A204.1 (cell line): ENCODE measurements around the gene HSPB2.
"Not testable (repeated sequence)": the region's sequence is repeated elsewhere in the genome, so short reads cannot be mapped to it uniquely, and the experiment has no call there.

Source experiments
- FAIRE-seq: peaks from 2 replicates; lab custom pipeline; 2012; peaks lifted over from hg19 to GRCh38; lab: Jason Lieb, UNC

Gene HSPB2, protein sequence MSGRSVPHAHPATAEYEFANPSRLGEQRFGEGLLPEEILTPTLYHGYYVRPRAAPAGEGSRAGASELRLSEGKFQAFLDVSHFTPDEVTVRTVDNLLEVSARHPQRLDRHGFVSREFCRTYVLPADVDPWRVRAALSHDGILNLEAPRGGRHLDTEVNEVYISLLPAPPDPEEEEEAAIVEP

DNA sequence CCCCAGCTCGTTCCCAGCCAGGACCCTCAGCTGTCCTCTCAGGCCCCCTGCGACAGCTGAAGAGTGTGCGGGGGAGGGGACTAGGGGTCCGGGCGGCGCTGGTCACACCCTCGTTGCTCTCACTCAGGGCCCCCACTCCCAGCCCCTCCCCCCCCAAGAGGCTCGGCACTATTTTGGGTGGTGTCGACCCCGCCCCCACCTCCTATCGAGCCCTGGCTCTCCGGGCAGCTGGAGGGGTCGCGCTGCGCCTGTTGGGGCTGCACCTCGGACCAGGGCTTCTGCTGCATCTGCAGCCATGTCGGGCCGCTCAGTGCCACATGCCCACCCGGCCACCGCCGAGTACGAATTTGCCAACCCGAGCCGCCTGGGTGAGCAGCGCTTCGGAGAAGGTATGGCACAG is at the start of gene HSPB2:
HSPB2 (plus strand) TSS at position 200 of the 400 bp plus-strand sequence; CDS start at position 296, 96 bp downstream.
- no peak for FAIRE-seq

GRCh38 chr11:111870113-111870512 is 42.4 kb upstream of the HSPB2 start:
- no peak for FAIRE-seq

DNA sequence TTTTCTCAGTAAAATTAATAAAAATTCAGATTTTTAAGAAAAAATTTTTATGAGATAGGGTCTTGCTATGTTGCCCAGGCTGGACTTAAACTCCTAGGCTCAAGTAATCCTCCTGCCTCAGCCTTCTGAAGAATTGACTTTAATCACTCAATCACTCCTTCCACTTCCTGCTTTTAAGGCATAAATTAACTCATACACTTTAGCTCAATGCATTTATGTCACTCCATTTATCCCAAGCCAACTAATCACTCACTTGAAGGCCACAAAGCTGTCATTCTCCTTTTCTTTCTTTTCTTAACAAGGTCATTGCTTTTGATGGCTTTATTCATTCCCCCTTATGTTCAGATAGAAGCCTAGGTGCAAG is 42.0 kb upstream of the HSPB2 start:
- no peak for FAIRE-seq

- peak; percentile 29 for FAIRE-seq
Observed at GRCh38 chr11:111870886-111871692, 41.4 kb upstream of the HSPB2 start, which contains the start of gene ALG9. ALG9 (minus strand) TSS chr11:111871581; CDS start chr11:111871482, 99 bp downstream.

GRCh38 chr11:111871693-111872161 is 40.8 kb upstream of the HSPB2 start:
- FAIRE-seq = no peak

GRCh38 chr11:111878385-111878848 is 34.1 kb upstream of the HSPB2 start:
- FAIRE-seq = no peak

GRCh38 chr11:111878849-111879636 is 33.5 kb upstream of the HSPB2 start, which contains the start of the genes CFAP68 and FDXACB1:
CFAP68 (plus strand) TSS chr11:111879541; CDS start chr11:111879561, 20 bp downstream.
FDXACB1 (minus strand) TSS chr11:111879165; CDS start chr11:111879132, 33 bp downstream.
- FAIRE-seq = peak; percentile 91

- no peak for FAIRE-seq
Observed at GRCh38 chr11:111879637-111879960, 32.9 kb upstream of the HSPB2 start.

DNA sequence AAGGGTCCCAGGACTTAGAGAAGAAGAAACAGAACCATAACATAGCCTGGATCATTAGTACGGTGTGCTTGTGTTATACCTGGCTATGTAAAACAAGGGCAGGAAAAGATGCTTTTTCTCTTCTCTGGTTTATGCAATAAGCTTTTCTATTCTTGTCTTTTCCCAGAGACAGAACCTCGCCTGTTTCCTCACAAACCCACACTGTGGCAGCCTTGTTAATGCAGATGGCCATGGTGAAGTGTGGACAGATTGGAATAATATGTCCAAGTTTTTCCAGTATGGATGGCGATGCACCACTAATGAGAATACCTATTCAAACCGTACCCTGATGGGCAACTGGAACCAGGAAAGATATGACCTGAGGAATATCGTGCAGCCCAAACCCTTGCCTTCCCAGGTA is 30.3 kb upstream of the HSPB2 start:
- no peak for FAIRE-seq

DNA sequence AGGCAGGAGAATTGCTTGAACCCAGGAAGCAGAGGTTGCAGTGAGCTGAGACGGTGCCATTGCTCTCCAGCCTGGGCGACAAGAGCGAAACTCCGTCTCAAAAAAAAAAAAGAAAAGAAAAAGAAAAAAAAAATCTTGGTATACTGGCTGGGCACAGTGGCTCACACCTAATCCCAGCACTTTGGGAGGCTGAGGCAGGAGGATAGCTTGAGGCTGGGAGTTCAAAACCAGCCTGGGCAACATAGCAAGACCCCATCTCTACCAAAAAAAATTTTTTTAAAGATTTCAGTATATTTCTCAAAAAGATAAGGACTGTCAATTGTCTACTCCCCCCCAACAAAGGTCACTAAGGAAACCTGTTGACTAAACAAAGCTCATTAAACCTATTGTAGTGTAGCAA is 27.5 kb upstream of the HSPB2 start:
- FAIRE-seq = not testable (repeated sequence)

GRCh38 chr11:111886032-111886431 is 26.5 kb upstream of the HSPB2 start:
- FAIRE-seq = peak; percentile 21

- no peak for FAIRE-seq
Observed at GRCh38 chr11:111886844-111887243, 25.7 kb upstream of the HSPB2 start.

- FAIRE-seq = no peak
Observed at GRCh38 chr11:111905411-111905810, 7.1 kb upstream of the HSPB2 start.

DNA sequence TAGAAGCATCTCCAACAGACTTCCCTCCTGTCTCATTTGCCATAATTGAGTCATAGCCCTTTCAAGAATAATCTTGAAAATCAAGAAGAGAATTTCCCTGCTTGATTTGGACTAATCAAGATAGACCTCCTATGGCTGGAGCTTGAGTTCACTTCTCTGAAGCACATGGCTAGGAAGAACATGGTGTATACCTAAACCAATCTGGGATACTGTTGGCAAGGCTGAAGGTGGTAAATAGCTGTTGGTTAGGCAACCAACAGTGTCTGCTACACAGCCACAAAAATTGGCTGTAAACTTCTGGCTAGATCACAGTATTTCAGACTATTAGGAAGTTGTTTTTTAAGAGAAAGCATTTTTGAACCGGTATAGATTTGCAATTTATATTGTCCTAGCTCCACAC is 5.9 kb upstream of the HSPB2 start:
- no peak for FAIRE-seq

GRCh38 chr11:111908639-111909305 is 3.8 kb upstream of the HSPB2 start:
- no peak for FAIRE-seq

DNA sequence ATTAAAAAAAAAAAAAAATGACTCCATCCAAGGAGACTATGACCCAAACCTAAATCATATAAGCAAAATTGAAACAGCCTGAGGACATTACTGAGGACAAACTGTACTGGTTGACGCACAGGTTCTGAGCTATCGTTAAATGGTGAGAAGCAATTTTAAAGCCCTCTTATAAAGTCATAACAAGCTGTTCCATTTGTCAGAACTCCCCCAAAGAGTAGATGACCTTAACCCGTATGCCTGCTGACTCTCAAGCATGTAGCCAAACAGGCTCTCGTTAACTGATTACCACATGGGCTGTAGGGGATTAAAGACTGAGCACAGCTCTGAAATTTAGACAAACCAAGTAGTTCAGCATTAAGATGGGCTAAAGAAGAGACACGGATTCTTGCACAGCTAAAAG is 3.2 kb upstream of the HSPB2 start:
- FAIRE-seq = no peak

DNA sequence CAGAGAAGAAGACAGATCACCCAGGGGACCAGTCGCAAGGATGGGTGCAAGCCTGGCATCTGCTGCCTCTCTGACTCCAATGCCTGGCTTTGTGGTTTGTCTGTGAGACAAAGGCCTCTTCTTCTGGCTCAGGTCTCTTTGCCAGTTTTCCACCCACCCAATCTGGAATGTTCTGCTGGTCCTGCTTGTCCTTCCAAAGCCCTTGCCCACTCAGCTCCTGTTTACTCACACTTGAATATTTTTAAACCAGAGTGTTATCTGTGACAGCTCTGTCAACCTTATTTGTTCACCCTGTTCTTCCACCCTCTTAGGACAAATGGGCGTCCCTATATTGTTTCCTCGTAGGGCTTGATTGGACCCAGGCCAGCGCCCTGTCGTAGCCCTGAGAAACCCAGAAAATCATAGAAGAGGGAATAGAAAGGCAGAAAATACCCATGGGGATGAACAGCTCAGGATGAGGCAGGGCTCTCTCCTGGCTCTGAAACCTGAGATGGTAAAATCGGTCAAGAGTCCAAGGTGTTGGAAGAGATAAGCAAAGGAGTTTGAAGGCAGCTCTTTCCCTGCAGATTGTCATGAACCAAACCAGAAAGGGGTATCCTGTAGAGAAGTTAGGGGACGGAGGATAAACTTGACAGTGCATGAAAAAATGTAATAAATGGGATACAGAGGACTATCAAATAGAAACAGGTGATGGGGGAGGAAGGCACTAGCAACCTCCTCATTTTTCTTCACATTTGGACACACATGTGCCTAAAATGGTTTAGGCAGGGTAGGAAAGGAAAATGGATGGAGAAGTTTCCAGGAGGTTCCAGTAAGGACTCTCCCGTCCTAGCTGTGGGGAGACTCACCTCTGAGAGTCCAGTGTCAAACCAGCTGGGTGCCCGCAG is 1.6 kb upstream of the HSPB2 start:
- FAIRE-seq = no peak

GRCh38 chr11:111911563-111912401 is 752 bp upstream of the HSPB2 start, which contains the start of gene CRYAB:
CRYAB (minus strand) TSS chr11:111911770; CDS start chr11:111911724, 46 bp downstream.
- no peak for FAIRE-seq

DNA sequence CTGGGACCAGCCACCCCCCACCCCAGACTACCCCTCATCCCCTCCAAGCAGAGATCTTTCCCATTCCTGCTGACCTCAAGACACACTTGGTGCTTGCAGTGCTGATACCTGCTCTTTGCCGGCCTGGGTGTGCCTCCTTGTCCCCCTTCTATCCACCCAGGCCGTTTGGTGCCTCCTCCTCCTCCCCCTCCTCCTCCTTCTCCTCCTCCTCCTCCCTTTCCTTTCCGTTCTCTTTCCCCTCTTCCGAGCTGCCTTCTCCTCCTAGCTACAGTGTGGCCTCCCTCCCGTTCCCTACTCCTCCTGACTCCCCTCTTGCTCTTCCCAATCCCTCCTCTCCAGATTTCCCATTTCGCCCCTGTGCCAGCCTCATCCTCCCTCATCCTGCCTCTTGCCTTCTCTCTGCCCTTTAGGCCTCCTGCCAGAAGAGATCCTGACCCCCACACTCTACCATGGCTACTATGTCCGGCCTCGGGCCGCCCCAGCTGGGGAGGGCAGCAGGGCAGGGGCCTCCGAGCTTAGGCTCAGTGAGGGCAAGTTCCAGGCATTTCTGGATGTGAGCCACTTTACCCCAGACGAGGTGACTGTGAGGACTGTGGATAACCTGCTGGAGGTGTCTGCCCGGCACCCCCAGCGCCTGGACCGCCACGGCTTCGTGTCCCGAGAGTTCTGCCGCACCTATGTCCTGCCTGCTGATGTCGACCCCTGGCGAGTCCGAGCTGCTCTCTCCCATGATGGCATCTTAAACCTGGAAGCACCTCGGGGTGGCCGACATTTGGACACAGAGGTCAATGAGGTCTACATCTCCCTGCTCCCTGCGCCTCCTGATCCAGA is 712 bp downstream of the HSPB2 start:
- FAIRE-seq = no peak
